KBM-7 (cell line): ENCODE results near the gene SIGLEC8.
"Not testable (repeated sequence)": the region's sequence is repeated elsewhere in the genome, so short reads cannot be mapped to it uniquely, and the experiment has no call there.

Experiments used
- DNase-seq: peaks from one replicate; pipeline ENCODE4 v3.0.0-alpha.2; 2015
- in situ Hi-C: fragments of 300-500 bp; cut with MboI; formaldehyde crosslinking; loops from 2 replicates; pipeline ENCODE4 v1.14.3; 2020; ENCODE audit warnings: low sequenced_read_pairs, low pct_unique_long_range_greater_than_20kb, mixed read lengths

The SIGLEC8 gene

DNA sequence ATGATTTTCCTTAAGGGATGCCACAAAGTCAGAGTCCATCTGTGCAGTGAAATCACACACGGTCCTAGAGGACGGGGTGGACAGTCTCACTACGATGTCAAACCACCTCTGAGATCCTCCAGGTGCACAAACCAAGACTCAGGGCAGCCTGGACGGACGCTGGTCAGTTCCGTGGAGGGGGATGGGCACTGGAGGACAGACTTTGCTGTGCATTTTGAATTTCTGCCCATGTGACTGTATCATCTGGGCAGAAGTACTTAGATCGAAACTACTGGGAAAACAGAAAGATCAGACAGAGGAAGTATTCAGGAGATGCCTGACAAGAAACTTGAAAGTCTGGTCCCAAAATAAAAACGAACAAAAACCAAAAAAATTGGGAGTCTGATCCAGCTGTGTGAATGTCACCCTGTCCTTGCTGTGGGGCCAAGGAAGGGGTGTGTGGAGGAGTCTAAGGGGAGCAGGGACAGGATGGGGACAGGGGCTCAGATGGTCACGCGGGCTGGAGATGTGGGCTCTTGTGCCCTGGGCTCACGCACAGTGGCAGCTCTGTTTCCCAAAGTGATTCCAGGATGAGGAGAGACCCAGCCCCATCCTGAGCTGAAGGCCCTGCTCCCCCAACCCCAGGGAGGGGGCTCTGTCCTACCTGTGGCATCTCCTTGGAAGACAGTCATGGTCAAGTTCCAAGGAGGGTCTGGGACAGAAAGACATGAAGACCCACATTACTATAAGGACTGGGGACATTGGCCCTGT lies 1.5 kb downstream of the SIGLEC8 start:
- no peak for DNase-seq
- in situ Hi-C loops, result no loop called here

DNA sequence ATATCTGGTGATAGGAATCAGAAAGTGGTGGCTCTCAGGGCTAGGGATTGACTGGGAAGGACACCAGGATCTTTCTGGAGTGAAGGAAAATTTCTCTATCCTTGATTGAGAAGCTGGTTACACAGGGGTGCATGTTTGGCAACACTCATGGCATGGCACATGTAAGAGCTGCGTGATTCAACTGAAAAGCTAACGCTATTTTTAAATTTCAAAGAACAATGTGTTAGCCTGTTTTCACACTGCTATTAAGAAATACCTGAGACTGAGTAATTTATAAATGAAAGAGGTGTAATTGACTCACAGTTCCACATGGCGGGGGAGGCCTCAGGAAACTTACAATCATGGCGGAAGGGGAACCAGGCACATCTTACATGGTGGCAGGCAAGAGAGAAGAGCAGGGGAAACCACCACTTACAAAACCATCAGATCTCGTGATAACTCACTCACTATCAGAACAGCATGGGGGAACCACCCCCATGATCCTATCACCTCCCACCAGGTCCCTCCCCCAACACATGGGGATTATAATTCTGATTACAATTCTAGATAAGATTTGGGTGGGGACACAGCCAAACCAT lies 7.4 kb downstream of the SIGLEC8 start:
- in situ Hi-C loops, result no loop called here
- peak; percentile 82 for DNase-seq

DNA sequence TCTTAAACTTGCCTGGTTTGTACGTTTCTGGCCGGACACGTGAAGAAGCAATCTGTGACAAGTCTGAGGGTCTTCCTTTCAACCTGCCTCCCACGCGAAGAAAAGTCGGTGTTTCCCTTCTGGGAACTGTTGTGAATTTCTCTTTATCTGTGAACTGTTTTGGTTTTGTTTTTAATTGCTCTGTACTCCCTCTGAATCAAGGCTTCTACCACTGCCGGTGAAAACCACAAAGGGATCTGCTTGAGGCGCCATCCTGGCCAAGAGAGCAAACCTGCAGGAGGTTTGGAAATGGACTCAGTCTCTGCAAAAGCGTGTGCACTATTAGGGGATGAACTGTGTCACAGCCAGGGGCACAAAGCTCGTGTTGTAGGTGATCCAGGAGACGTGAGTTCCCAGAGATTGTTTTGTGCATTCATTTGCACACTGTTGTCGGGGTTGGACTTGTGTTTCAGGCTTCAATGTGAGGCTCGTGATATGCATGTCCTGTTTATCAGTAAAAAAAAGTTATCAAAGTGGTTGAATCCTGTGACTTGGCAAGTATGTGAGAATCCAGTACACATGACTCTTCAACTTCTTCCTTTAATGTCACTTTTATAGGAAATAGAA lies 9.7 kb downstream of the SIGLEC8 start:
- DNase-seq, result peak; percentile 96
- in situ Hi-C loops, result no loop called here

DNA sequence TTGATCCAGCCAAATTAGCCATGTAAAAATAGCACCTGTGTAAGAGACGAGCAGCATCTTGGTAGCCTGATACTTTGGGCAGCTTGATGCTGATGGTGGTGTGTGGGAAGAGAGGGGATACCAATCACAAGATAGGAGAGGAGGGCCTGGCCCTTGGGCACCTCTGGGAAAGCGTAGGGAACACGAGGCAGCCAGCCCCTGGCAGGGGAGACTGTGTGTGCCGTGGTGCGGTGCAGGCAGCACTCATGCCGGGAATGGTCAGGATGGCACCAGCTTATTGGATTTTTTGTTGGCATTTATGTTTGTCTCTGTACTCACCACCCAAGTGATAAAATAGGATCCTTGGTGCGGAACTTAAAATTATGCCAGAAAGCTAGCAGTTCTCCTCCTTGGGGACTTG lies 10.2 kb downstream of the SIGLEC8 start:
- DNase-seq, result no peak
- in situ Hi-C loops, result no loop called here

DNA sequence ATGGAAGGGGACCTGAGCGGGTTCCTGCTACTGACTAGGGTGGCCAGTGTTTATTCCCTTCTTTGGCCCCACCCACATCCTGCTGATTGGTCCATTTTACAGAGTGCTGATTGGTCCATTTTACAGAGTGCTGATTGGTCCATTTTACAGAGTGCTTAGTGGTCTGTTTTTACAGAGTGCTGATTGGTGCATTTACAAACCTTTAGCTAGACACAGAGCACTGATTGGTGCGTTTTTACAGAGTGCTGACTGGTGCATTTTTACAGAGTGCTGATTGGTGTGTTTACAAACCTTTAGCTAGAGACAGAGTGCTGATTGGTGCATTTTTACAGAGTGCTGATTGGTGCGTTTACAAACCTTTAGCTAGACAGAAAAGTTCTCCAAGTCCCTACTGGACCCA lies 10.7 kb downstream of the SIGLEC8 start:
- DNase-seq, in situ Hi-C loops: not testable (repeated sequence)

DNA sequence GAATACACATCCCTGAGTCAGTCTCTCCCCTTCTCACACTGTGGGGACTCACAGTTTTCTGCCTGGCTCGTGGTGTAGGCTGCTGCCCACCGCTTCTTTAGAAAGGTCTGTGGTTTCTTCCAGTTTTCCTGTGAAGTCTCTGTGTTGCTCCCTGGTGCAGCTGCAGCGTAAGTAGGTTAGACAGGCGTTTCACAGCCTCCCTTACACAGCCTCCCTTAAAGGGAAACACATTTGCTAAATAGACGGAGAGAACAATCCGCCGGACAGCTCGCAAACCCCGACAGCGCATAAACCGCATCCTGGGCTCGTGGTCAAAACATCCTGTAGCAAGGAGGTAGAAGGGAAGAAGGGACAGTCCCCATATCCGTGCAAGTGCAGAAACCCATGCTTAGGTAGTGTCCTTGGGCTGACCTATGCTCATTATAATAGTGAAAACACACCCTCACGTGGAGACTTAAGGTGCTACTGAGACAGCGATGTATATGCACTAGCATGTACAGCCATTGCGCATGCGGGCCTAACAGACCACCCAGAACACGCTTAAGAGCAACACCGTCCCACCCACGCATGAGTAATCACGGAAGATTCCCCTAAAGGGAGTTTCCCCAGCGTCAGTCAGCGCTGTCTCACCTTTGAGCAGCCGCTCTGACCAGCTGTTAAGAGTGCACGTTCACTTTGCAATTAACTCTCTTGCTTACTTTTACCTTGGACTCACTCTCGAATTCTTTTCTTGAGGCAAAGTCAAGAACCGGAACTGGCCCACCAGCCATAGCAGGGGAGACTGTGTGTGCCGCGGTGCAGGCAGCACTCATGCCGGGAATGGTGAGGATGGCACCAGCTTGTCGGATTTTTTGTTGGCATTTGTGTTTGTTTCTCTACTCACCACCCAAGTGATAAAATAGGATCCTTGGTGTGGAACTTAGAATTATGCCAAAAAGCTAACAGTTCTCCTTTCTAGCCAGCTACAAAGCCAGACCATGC lies 16.6 kb downstream of the SIGLEC8 start:
- DNase-seq, result peak; percentile 85
- in situ Hi-C loops, result no loop called here

DNA sequence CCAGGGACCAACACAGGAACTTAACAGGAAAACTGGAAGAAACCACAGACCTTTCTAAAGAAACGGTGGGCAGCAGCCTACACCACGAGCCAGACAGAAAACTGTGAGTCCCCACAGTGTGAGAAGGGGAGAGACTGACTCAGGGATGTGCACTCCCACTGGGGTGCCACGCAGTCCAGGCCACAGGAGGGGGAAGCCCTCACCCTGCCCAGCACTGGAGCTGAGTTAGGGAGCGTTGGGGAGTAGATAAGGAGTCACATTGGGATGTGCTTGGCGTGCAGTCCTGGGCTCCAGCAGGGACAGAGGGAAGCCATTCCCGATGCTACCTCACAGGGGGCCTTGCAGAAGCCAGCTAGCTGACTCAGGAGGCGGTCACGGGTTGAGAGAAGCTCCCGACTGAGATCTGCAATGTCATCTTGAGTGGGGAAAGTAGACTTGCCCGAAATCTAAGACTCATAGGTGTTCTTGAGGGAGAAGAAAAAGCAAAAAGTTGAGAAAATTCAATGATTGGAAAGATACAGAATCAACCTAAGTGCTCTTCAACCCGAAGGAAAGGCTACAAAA lies 17.3 kb downstream of the SIGLEC8 start:
- DNase-seq, result no peak
- in situ Hi-C loops, result no loop called here

DNA sequence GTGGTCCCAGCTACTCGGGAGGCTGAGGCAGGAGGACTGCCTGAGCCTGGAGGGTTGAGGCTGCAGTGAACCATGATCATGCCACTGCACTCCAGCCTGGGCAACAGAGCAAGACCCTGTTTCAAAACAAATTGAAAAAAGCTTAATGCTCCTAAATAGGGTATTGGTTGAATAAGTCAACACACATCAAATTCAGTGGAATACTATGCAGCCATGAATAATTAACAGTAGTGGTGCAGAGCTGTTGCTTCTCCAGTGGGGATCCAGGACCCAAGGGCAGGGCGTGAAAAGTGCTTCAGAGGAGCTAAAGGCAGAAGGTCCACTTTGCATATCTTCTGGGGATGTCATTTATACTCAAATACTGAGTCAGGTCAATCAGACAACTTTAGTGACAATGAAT lies 18.2 kb downstream of the SIGLEC8 start:
- DNase-seq, result no peak
- in situ Hi-C loops, result no loop called here

DNA sequence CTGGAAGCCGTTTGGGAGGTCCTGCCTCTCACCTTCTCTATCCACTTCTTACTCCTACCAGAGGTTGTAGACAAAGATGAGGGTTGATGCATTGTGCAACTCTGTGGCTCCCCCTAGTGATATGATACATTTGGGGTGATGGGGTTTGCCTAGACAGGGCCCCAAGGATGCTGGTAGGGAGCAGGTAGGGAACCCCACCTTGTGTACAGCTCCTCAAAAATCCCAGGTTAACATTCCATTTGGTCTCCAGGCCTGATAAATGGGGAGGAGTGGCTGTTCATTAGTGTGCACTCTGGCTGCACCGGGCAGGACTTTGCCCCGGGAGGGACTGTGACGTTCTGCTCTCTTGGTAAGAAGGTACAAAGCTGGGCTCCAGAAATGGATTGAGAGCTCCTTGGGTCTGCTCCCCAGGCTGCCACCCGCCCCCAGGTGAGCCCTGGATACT lies 19.2 kb downstream of the SIGLEC8 start:
- DNase-seq, result peak; percentile 64
- in situ Hi-C loops, result no loop called here

DNA sequence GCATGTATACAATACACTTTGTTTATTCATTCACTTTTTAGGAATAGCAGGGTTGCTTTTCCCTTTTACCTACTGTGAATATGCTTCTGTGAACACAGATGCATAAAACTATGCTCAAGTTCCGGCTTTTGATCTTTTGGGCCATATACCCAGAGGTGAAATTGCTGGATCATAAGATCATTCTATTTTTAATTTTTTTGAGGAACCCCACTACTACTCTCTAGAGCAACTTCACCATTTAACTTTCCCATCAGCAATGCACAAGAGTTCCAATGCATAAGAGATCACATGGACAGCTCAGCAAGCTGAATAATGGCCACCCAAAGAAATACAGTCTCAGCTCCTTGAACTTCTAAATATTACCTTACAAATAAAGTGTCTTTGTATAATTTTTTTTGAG lies 23.8 kb downstream of the SIGLEC8 start:
- in situ Hi-C loops, result no loop called here

DNA sequence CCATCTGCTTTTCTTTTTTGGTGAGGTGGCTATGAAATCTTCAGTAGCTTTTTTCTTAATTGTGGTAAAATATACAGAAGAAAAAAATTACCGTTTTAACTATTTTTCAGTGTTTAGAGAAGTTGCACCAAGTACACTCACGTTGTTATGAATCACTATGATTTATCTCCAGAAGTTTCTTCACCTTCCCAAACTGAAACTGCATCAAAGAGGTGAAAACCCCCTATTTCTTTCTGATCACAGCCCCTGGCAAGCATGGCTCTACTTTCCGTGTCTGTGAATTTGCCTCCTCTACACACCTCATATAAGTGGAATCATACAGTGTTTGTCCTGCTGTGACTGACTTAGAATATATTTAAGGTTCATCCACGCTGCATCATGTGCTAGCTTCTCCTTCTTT lies 25.2 kb downstream of the SIGLEC8 start:
- in situ Hi-C loops, result no loop called here
- no peak for DNase-seq

More for the DNA sequence above, 23.8 kb downstream of the SIGLEC8 start:
- no peak for DNase-seq

DNA sequence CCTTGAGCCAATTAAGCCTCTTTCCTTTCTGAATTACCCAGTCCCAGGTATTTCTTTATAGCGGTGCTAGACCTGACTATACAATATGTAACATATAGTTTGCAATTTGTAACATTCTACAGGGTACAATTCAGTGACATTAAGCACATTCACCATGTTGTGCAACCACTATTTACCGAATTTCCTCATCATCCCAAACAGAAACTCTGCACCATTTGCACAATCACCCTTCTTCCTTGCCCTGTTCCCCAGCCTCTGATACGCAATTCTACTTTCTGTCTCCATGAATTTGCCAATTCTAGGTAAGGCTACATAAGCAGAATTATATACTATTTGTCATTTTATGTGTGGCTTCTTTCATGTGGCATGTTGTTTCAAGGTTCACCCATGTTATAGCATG lies 27.1 kb downstream of the SIGLEC8 start:
- in situ Hi-C loops, result no loop called here
- DNase-seq, result no peak

DNA sequence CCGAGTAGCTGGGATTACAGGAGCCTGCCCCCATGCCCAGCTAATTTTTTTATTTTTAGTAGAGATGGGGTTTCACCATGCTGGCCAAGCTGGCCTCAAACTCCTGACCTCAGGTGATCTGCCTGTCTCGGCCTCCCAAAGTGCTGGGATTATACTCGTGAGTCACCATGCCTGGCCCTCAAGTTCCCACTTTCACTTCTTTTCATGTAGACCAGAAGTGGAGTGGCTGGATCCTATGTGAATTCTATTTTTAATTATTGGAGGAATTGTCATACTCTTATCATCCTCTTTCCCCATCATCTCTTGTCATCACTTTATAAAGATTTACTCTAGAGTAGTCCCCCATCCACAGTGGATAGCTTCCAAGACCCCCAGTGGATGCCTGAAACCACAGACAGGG lies 28.0 kb downstream of the SIGLEC8 start:
- DNase-seq, result no peak
- in situ Hi-C loops, result no loop called here

DNA sequence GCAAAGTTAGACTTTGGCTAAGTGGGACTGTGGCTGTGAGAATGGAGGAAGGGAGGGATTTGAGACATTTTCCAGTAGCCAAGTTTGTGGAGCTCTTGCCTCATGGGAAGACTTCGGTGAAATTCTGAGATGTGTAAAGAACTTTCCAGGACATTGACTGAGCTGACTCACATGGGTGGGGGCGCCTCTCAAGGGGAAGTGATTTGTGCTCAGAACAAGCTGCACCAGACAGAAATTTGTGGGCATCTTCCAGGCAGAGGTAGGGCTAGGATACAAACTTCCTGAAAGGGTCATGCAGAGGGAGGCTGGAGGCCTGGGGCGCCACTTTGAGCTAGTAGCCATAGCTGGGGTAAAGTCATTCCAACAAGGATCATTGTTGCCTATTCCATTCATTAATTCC lies 31.1 kb downstream of the SIGLEC8 start:
- in situ Hi-C loops, result no loop called here
- no peak for DNase-seq

DNA sequence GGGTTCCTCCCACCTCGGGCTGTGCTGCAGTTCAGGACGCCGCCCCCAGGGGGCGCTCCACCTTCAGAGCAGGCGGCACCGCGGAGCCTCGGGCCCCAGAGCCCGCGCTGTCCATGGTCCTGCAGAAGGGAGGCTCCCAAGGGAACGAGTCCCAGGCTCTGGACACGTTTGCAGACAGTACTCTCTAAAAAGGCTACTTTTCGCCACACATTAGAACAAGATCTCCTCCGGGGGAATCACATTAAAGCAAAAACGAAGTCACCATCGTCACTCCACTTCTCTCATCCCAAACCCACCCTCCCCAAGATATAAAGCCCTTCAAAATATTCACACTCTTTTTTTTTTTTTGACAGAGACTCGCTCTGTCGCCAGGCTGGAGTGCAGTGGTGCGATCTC lies 36.2 kb downstream of the SIGLEC8 start:
- in situ Hi-C loops, result no loop called here
- DNase-seq, result peak; percentile 86

DNA sequence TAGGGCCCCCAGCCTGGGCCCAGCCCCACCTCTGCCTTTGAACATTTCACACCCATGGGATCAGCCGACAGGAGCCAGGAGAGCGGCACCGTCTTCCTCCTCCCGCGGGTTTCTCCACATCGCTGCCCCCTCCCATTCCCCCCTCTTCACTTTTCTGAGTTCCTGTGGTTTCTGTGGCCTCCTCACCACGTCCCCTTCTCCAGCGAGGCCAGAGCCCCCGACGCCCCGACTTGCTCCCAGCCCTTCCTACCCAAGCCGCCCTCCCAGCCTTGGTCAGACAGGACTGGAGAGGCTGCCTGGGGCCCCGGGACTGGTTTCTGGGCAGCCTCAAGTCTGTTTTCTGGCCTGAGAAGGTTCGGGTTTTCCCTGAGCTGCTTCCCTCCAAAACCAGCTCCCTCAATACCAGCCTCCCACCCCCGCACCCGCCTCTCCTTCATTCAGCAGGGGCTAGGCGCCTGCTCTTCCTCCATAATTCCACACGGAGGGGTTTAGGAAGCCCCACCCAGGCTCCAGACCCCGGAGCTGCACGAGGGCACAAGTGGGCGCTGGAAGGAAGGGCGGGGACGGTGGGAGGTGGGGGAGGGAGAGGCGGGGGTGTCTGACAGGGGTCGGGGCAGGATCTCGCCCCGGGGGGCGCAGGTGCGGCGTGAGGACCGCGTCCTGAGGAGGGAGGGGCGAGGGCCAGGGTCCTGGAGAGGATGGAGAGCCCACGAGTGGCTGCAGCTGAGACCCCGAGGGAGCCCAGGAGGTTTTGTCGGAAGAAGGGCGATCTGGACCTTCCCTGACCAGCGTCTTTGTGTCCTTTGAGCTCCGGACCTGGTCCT lies 36.8 kb downstream of the SIGLEC8 start:
- in situ Hi-C loops, result no loop called here
- peak; percentile 46 for DNase-seq

DNA sequence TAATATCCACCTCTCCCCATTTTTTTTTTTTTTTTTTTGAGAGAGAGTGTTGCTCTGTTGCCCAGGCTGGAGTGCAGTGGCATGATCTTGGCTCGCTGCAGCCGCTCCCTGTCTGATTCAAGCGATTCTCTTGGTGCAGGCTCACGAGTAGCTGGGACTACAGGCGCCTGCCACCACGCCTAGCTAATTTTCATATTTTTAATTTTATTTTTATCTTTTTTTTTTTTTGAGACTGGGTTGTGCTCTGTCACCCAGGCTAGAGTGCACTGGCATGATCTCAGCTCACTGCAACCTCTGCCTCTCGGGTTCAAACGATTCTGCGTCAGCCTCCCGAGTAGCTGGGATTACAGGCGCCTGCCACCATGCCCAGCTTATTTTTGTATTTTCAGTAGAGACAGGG lies 37.7 kb downstream of the SIGLEC8 start:
- DNase-seq, in situ Hi-C loops: not testable (repeated sequence)

DNA sequence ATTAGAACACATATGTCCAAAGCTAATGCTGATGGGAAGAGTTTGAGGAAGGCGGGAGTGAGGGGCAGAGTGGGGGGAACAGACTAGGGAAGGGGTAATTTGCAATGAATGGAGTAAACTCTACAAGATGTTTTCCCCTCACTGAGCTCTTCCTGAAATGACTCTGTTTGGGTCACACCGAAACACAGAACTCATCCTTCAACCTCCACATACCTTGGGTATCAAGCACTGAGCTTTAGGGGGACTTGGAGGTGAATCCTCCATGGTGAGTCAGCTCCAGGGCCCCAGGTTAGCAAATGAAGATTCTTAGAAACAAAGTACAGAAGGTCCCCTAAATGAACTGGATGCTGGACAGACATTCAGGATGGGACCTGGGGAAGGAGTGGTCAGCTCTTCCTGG lies 39.5 kb downstream of the SIGLEC8 start:
- DNase-seq, result no peak
- in situ Hi-C loops, result no loop called here

DNA sequence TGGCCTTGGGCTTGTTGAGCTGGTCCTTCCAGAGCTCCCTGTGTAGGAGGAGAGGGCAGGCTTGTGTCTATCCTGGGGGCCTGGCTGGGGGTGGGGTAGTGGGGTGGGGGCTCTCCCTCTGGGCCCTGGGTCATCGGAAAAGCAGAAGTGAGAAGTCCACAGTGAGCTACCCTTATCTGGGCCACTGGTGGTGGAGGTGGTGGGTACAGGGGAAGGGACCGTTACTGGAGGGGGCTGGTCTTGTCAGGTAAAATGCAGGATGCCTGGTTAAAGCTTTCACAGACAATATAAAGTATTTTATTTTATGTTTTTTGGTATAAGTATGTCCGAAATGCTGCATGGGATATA lies 40.5 kb downstream of the SIGLEC8 start:
- in situ Hi-C loops, result no loop called here
- no peak for DNase-seq
